Measurements from ENCODE around the gene MTARC2. TPM values are rescaled to one million over a fixed set of nuclear protein-coding genes. Genes with fewer than 3 reads are reported as not detected.

Gene MTARC2
- total RNA-seq, 1 experiment from 2014 or later, result not detected

DNA sequence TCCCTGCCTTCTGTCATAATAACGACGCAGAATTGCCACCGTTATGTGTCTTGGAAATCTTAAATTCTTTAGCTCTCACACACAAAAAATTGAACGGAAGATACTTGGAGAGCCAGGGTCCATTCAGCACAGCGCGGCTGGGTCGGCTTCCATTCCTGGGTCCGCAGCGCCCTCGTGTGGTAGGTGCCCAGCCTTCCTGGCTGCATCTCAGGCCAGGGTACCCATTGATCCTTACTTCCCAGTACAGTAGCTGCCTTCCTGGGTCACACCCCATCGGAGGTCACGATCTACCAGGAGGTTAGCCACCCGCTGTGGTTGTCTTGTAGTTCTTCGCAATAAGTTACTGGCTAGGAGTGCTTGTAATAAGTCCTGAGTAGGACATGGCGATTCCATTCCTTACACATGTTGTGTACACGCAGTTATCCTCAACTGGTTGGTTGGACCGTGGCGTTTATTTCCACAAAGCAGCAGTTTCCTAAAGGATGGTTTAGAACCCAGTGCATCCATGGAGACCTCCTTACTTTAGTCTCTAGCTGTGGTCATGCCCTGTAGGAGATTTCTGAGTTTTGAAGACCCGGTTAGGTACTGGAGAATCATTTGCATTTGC is 28.7 kb downstream of the MTARC2 start:
- H3K27me3 ChIP-seq (replicated peaks; ENCODE audit: insufficient read depth, low read depth, low read length, poor library complexity), result no peaks in the 10 kb centered on the region
- ChIA-PET CTCF (interaction anchor here (0.7 to 1.0 kb wide), 3 partner anchors 496 to 663 kb away, joined by 3 to 5 read pairs (median 4); no protein-coding TSS in a partner anchor), POLR2A (ENCODE audit: low non-redundant PET) (no interaction called here)
- intact Hi-C loops (cut with micrococcal nuclease; ENCODE audit: unreplicated experiment), result loop anchor here (1.0 to 10.0 kb wide), 7 partner anchors 96 to 940 kb away; no protein-coding TSS in a partner anchor
- no peak for TF ChIP-seq EZH2 (IDR thresholded peaks at IDR 0.05; ENCODE audit: borderline replicate concordance, low read depth, low read length, poor library complexity, severe bottlenecking)
- TF ChIP-seq, protein P1, sequence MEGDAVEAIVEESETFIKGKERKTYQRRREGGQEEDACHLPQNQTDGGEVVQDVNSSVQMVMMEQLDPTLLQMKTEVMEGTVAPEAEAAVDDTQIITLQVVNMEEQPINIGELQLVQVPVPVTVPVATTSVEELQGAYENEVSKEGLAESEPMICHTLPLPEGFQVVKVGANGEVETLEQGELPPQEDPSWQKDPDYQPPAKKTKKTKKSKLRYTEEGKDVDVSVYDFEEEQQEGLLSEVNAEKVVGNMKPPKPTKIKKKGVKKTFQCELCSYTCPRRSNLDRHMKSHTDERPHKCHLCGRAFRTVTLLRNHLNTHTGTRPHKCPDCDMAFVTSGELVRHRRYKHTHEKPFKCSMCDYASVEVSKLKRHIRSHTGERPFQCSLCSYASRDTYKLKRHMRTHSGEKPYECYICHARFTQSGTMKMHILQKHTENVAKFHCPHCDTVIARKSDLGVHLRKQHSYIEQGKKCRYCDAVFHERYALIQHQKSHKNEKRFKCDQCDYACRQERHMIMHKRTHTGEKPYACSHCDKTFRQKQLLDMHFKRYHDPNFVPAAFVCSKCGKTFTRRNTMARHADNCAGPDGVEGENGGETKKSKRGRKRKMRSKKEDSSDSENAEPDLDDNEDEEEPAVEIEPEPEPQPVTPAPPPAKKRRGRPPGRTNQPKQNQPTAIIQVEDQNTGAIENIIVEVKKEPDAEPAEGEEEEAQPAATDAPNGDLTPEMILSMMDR (conservative IDR thresholded peaks at IDR 0.05; ENCODE audit: low read depth, low read length), result peak; percentile 97
- no peaks in the 10 kb centered on the region for H3K36me3 ChIP-seq (ENCODE audit: insufficient read depth, low read length, poor library complexity, severe bottlenecking)
- DNase-seq (ENCODE audit: low spot score), result peak; percentile 78
- no peak overlapping the region for H3K27ac ChIP-seq (ENCODE audit: low read depth, low read length, poor library complexity, severe bottlenecking)
- no peaks in the 10 kb centered on the region for H3K9me3 ChIP-seq (ENCODE audit: low read depth, low read length, poor library complexity, severe bottlenecking)
- no peak overlapping the region for H3K4me3 ChIP-seq (ENCODE audit: low read depth, low read length, poor library complexity, severe bottlenecking)
- no peaks in the 10 kb centered on the region for H3K4me1 ChIP-seq (ENCODE audit: insufficient read depth, low read length, poor library complexity, severe bottlenecking)
- no TSS peak for BruUV-seq (replicated peaks)

GRCh38 chr1:220783453-220783852 is 35.3 kb downstream of the MTARC2 start:
- no peak overlapping the region for H3K27ac ChIP-seq (ENCODE audit: low read depth, low read length, poor library complexity, severe bottlenecking)
- peaks cover 23% of the 10 kb centered on the region for H3K27me3 ChIP-seq (replicated peaks; ENCODE audit: insufficient read depth, low read depth, low read length, poor library complexity)
- intact Hi-C loops (cut with micrococcal nuclease; ENCODE audit: unreplicated experiment), result no loop called here
- DNase-seq (ENCODE audit: low spot score), result no peak
- ChIA-PET POLR2A (ENCODE audit: low non-redundant PET) (no interaction called here), CTCF (no interaction called here)
- H3K9me3 ChIP-seq (ENCODE audit: low read depth, low read length, poor library complexity, severe bottlenecking), result no peaks in the 10 kb centered on the region
- peaks cover 4% of the 10 kb centered on the region for H3K4me1 ChIP-seq (ENCODE audit: insufficient read depth, low read length, poor library complexity, severe bottlenecking)
- no peak overlapping the region for H3K4me3 ChIP-seq (ENCODE audit: low read depth, low read length, poor library complexity, severe bottlenecking)
- no TSS peak for BruUV-seq (replicated peaks)
- TF ChIP-seq, protein P1 (conservative IDR thresholded peaks at IDR 0.05; ENCODE audit: low read depth, low read length), result no peak
- no peak for TF ChIP-seq EZH2 (IDR thresholded peaks at IDR 0.05; ENCODE audit: borderline replicate concordance, low read depth, low read length, poor library complexity, severe bottlenecking)
- no peaks in the 10 kb centered on the region for H3K36me3 ChIP-seq (ENCODE audit: insufficient read depth, low read length, poor library complexity, severe bottlenecking)

- TF ChIP-seq EZH2 (IDR thresholded peaks at IDR 0.05; ENCODE audit: borderline replicate concordance, low read depth, low read length, poor library complexity, severe bottlenecking), result no peak
- TF ChIP-seq, protein P1 (conservative IDR thresholded peaks at IDR 0.05; ENCODE audit: low read depth, low read length), result no peak
- peaks cover 23% of the 10 kb centered on the region for H3K27me3 ChIP-seq (replicated peaks; ENCODE audit: insufficient read depth, low read depth, low read length, poor library complexity)
- no peaks in the 10 kb centered on the region for H3K36me3 ChIP-seq (ENCODE audit: insufficient read depth, low read length, poor library complexity, severe bottlenecking)
- no peak overlapping the region for H3K27ac ChIP-seq (ENCODE audit: low read depth, low read length, poor library complexity, severe bottlenecking)
- no peak overlapping the region for H3K4me3 ChIP-seq (ENCODE audit: low read depth, low read length, poor library complexity, severe bottlenecking)
- CTCF ChIA-PET, result no interaction called here
- POLR2A ChIA-PET (ENCODE audit: low non-redundant PET), result no interaction called here
- intact Hi-C loops (cut with micrococcal nuclease; ENCODE audit: unreplicated experiment), result no loop called here
- no peaks in the 10 kb centered on the region for H3K9me3 ChIP-seq (ENCODE audit: low read depth, low read length, poor library complexity, severe bottlenecking)
- DNase-seq (ENCODE audit: low spot score), result no peak
- no TSS peak for BruUV-seq (replicated peaks)
- peaks cover 4% of the 10 kb centered on the region for H3K4me1 ChIP-seq (ENCODE audit: insufficient read depth, low read length, poor library complexity, severe bottlenecking)
Observed at GRCh38 chr1:220784751-220785150, 36.6 kb downstream of the MTARC2 start.
